ENCODE results near the gene RFX1. TPM values are rescaled to one million over a fixed set of nuclear protein-coding genes. Genes with fewer than 3 reads are reported as not detected.

RFX1 gene
- polyA plus RNA-seq, 1 donor from 2014 or later: 2.2 TPM

DNA sequence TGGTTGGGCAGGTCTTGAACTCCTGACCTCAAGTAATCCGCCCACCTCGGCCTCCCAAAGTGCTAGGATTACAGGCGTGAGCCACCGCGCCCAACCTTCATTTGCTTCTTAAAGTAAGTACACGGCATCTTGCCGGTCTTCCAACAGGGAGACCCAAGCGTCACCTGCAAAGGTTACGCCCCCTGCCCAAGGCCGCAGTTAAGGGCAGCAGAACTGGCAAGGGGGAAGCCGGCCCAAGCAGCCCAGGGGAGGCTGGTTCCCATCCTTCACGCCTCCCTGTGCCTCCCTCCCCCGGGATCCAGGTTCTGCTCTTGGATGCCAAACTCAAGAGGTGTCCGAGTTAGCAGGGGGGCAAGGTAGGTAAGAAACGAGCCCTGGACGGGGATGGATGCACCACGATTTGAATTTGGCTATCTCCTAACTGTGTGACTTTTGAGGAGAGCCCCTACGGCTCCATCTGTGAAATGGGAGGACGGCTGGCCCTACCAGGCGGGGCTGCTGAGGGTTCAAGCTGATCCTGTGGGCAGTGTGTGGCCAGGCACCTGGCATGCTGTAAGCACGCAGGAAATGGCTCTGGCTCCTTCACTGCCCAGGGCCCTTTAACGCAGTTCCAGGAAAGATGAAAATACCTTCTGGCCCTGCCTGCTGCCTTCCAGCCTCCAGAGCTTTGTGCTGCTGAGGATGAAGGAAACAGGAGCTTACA lies 9.0 kb downstream of the RFX1 start:
- no peak overlapping the region for H2AFZ ChIP-seq (ENCODE audit: low read depth, low read length)
- no peak overlapping the region for H3K27ac ChIP-seq (ENCODE audit: low read length)
- no peaks in the 10 kb centered on the region for H3K27me3 ChIP-seq (ENCODE audit: insufficient read depth, low read depth, low read length)
- H3K9ac ChIP-seq (ENCODE audit: low read length): no peak overlapping the region
- H3K36me3 ChIP-seq (ENCODE audit: insufficient read depth, low read length): no peaks in the 10 kb centered on the region
- H3K4me3 ChIP-seq (ENCODE audit: low read length): no peak overlapping the region
- peaks cover 7% of the 10 kb centered on the region for H3K9me3 ChIP-seq (ENCODE audit: low read length)
- H3K9me2 ChIP-seq (ENCODE audit: insufficient read depth, low read length): no peaks in the 10 kb centered on the region
- TF ChIP-seq MXI1 (conservative IDR thresholded peaks at IDR 0.05; ENCODE audit: poor library complexity, severe bottlenecking): no peak
- no peak for TF ChIP-seq TAF1 (IDR thresholded peaks at IDR 0.05; ENCODE audit: low read depth)
- TF ChIP-seq, protein P1, sequence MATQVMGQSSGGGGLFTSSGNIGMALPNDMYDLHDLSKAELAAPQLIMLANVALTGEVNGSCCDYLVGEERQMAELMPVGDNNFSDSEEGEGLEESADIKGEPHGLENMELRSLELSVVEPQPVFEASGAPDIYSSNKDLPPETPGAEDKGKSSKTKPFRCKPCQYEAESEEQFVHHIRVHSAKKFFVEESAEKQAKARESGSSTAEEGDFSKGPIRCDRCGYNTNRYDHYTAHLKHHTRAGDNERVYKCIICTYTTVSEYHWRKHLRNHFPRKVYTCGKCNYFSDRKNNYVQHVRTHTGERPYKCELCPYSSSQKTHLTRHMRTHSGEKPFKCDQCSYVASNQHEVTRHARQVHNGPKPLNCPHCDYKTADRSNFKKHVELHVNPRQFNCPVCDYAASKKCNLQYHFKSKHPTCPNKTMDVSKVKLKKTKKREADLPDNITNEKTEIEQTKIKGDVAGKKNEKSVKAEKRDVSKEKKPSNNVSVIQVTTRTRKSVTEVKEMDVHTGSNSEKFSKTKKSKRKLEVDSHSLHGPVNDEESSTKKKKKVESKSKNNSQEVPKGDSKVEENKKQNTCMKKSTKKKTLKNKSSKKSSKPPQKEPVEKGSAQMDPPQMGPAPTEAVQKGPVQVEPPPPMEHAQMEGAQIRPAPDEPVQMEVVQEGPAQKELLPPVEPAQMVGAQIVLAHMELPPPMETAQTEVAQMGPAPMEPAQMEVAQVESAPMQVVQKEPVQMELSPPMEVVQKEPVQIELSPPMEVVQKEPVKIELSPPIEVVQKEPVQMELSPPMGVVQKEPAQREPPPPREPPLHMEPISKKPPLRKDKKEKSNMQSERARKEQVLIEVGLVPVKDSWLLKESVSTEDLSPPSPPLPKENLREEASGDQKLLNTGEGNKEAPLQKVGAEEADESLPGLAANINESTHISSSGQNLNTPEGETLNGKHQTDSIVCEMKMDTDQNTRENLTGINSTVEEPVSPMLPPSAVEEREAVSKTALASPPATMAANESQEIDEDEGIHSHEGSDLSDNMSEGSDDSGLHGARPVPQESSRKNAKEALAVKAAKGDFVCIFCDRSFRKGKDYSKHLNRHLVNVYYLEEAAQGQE (IDR thresholded peaks at IDR 0.05; ENCODE audit: borderline replicate concordance): no peak
- TF ChIP-seq, protein P2, sequence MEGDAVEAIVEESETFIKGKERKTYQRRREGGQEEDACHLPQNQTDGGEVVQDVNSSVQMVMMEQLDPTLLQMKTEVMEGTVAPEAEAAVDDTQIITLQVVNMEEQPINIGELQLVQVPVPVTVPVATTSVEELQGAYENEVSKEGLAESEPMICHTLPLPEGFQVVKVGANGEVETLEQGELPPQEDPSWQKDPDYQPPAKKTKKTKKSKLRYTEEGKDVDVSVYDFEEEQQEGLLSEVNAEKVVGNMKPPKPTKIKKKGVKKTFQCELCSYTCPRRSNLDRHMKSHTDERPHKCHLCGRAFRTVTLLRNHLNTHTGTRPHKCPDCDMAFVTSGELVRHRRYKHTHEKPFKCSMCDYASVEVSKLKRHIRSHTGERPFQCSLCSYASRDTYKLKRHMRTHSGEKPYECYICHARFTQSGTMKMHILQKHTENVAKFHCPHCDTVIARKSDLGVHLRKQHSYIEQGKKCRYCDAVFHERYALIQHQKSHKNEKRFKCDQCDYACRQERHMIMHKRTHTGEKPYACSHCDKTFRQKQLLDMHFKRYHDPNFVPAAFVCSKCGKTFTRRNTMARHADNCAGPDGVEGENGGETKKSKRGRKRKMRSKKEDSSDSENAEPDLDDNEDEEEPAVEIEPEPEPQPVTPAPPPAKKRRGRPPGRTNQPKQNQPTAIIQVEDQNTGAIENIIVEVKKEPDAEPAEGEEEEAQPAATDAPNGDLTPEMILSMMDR (IDR thresholded peaks at IDR 0.05; ENCODE audit: poor library complexity, severe bottlenecking): no peak
- TF ChIP-seq SMC3 (conservative IDR thresholded peaks at IDR 0.05; ENCODE audit: poor library complexity): no peak
- H3F3A ChIP-seq (ENCODE audit: insufficient read depth, low read length, poor library complexity, severe bottlenecking): no peaks in the 10 kb centered on the region
- no peaks in the 10 kb centered on the region for H4K20me1 ChIP-seq (ENCODE audit: insufficient read depth)
- H3K4me2 ChIP-seq (ENCODE audit: low read length): no peak overlapping the region
- H3K79me2 ChIP-seq (replicated peaks; ENCODE audit: insufficient read depth, low read length): peaks cover 26% of the 10 kb centered on the region

DNA sequence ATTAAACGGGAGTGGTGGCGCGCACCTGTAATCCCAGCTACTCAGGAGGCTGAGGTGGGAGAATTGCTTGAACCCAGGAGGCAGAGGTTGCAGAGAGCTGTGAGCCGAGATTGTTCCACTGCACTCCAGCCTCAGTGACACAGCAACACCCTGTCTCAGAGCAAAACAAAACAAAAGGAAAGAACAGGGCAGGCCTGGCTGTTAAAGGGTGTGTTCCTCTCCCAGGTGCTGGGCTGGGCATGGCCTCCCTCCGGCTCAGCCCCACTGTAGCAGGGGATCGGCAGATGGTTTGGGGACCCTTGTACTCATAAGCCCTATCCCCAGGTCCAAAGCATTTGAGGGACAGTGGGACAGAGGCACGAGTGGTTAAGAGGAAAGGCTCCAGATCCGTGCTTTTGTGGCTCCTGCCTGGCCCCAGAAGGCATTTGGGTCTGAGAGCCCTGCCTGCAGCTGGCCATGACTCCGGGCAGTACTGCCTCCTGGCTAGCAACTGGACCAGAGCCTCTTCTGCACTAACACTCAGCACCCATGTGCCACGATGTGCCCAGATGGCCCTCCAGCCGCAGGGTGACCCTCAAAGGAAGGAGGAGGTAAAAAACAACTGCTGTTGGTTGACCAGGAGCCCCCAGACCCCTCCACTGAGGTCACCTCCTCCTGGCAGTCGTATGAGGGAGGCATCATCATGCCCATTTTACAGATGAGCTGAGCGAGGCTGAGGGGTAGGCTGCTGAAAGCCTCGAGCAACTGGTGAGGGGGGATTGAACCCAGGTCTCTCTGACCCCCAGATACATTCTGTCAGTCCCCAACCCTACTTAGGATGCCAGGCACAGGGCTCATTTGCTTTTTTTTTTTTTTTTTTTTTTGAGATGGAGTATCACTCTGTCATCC lies 10.0 kb downstream of the RFX1 start:
- no peaks in the 10 kb centered on the region for H3K36me3 ChIP-seq (ENCODE audit: insufficient read depth, low read length)
- H3K4me3 ChIP-seq (ENCODE audit: low read length): no peak overlapping the region
- H3F3A ChIP-seq (ENCODE audit: insufficient read depth, low read length, poor library complexity, severe bottlenecking): no peaks in the 10 kb centered on the region
- H3K9me2 ChIP-seq (ENCODE audit: insufficient read depth, low read length): no peaks in the 10 kb centered on the region
- no peak overlapping the region for H2AFZ ChIP-seq (ENCODE audit: low read depth, low read length)
- H3K27ac ChIP-seq (ENCODE audit: low read length): no peak overlapping the region
- H3K9ac ChIP-seq (ENCODE audit: low read length): no peak overlapping the region
- H3K9me3 ChIP-seq (ENCODE audit: low read length): peaks cover 7% of the 10 kb centered on the region
- TF ChIP-seq MXI1 (conservative IDR thresholded peaks at IDR 0.05; ENCODE audit: poor library complexity, severe bottlenecking) (no peak), RAD21 (conservative IDR thresholded peaks at IDR 0.05) (no peak), TAF1 (IDR thresholded peaks at IDR 0.05; ENCODE audit: low read depth) (no peak), EZH2 (IDR thresholded peaks at IDR 0.05; ENCODE audit: borderline replicate concordance, insufficient read depth, low read length, poor library complexity, severe bottlenecking) (no peak), POLR2AphosphoS5 (IDR thresholded peaks at IDR 0.05) (no peak), EP300 (conservative IDR thresholded peaks at IDR 0.05; ENCODE audit: poor library complexity, severe bottlenecking) (no peak), SMC3 (conservative IDR thresholded peaks at IDR 0.05; ENCODE audit: poor library complexity) (no peak)
- TF ChIP-seq, protein P1 (IDR thresholded peaks at IDR 0.05; ENCODE audit: borderline replicate concordance): no peak
- TF ChIP-seq, protein P2 (IDR thresholded peaks at IDR 0.05; ENCODE audit: poor library complexity, severe bottlenecking): no peak
- H3K4me2 ChIP-seq (ENCODE audit: low read length): no peak overlapping the region
- H3K27me3 ChIP-seq (ENCODE audit: insufficient read depth, low read depth, low read length): no peaks in the 10 kb centered on the region
- H4K20me1 ChIP-seq (ENCODE audit: insufficient read depth): no peaks in the 10 kb centered on the region
- H3K79me2 ChIP-seq (replicated peaks; ENCODE audit: insufficient read depth, low read length): peaks cover 24% of the 10 kb centered on the region

All from neural cell (in vitro differentiated cells).